BJ (cell line): ENCODE data around the gene OR51B4. TPM values are rescaled to one million over a fixed set of nuclear protein-coding genes. Genes with fewer than 3 reads are reported as not detected.
"Not testable (repeated sequence)": the region's sequence is repeated elsewhere in the genome, so short reads cannot be mapped to it uniquely, and the experiment has no call there.

Source experiments
- CTCF ChIA-PET: fragments of 350-600 bp; formaldehyde crosslinking; extraction: SDS; loops from one replicate; lab custom pipeline; 2021; ENCODE audit warnings: antibody characterized with exemption, inconsistent platforms; lab: Yijun Ruan, JAX
- POLR2A ChIA-PET: fragments of 300-600 bp; sonication (Branson Sonifier 250); formaldehyde crosslinking; extraction: SDS; loops from one replicate; lab custom pipeline; 2021; ENCODE audit warnings: antibody characterized with exemption; lab: Charles Lee
- DNase-seq: peaks from one replicate; pipeline ENCODE4 v3.0.0-alpha.2; 2011; ENCODE audit warnings: low read depth
- H3K27me3 ChIP-seq: 2 replicates; pipeline ENCODE4 v1.6.0; 2011; ENCODE audit warnings: low read length; ENCODE audit not compliant: control insufficient read depth, insufficient read depth
- H3K36me3 ChIP-seq: 2 replicates; pipeline ENCODE4 v1.5.1; 2011; ENCODE audit warnings: low read length; ENCODE audit not compliant: control insufficient read depth, insufficient read depth
- H3K4me3 ChIP-seq: 2 replicates; pipeline ENCODE4 v1.5.1; 2011; ENCODE audit warnings: low read depth, mild to moderate bottlenecking, control low read depth, low read length
- CTCF ChIP-seq: IDR thresholded peaks from 2 replicates; pipeline ENCODE4 v1.5.1; 2011; ENCODE audit warnings: low read depth, mild to moderate bottlenecking, control low read depth, inconsistent platforms, low read length, moderate library complexity; ENCODE audit not compliant: insufficient read depth
- polyA plus RNA-seq: library from polyadenylated mRNA; depleted of rRNA; stranded (reverse); fragments of >200 nt; gene quantifications from 2 replicates; pipeline ENCODE4 v1.2.3, GENCODE V29; 2011

The OR51B4 gene
- polyA plus RNA-seq, 1 experiment, result not detected

GRCh38 chr11:5258543-5259262 lies 43.0 kb downstream of the OR51B4 start:
- POLR2A ChIA-PET, result interaction anchor here (0.6 kb wide), 1 partner anchor 9 kb away, joined by 3 read pairs; the partner anchor contains the start of gene HBG1
- no peaks in the 10 kb centered on the region for H3K27me3 ChIP-seq
- CTCF ChIA-PET, result no interaction called here

GRCh38 chr11:5257296-5257695 lies 44.5 kb downstream of the OR51B4 start:
- TF ChIP-seq CTCF, result no peak
- POLR2A ChIA-PET, result no interaction called here
- Histone ChIP-seq H3K36me3 (no peaks in the 10 kb centered on the region), H3K4me3 (no peak overlapping the region), H3K27me3 (no peaks in the 10 kb centered on the region)
- CTCF ChIA-PET, result no interaction called here
- DNase-seq, result no peak

More at GRCh38 chr11:5258543-5259262, 43.0 kb downstream of the OR51B4 start:
- TF ChIP-seq CTCF, result no peak
- DNase-seq, result no peak
- Histone ChIP-seq H3K36me3 (no peaks in the 10 kb centered on the region), H3K4me3 (no peak overlapping the region)

- H3K36me3 ChIP-seq, CTCF ChIA-PET, DNase-seq, POLR2A ChIA-PET, H3K4me3 ChIP-seq, H3K27me3 ChIP-seq: not testable (repeated sequence)
These were observed 46.9 kb downstream of the OR51B4 start, which contains the start of gene HBG2 for GRCh38 chr11:5254646-5255413. Gene HBG2 (minus strand): TSS chr11:5254781. CDS start chr11:5254728, 53 bp downstream.

- H3K4me3 ChIP-seq, DNase-seq, POLR2A ChIA-PET, CTCF ChIA-PET, H3K36me3 ChIP-seq, H3K27me3 ChIP-seq: not testable (repeated sequence)
These were observed 47.7 kb downstream of the OR51B4 start for GRCh38 chr11:5254023-5254422.

GRCh38 chr11:5253440-5253839 lies 48.3 kb downstream of the OR51B4 start:
- H3K27me3 ChIP-seq, H3K4me3 ChIP-seq, DNase-seq, H3K36me3 ChIP-seq, POLR2A ChIA-PET, CTCF ChIA-PET: not testable (repeated sequence)

GRCh38 chr11:5252919-5253265 lies 48.9 kb downstream of the OR51B4 start:
- ChIA-PET POLR2A (no interaction called here), CTCF (interaction anchor here (1.0 kb wide), 1 partner anchor 158 kb away, joined by 3 read pairs; no protein-coding TSS in a partner anchor)
- H3K4me3 ChIP-seq, result no peak overlapping the region
- H3K27me3 ChIP-seq, result no peaks in the 10 kb centered on the region
- DNase-seq, result no peak
- H3K36me3 ChIP-seq, result no peaks in the 10 kb centered on the region
- no peak for TF ChIP-seq CTCF
